Posterior cingulate gyrus (tissue), 11 donors: ENCODE data around the gene ZNF746.

ENCODE experiments used
- DNase-seq, 10 donors: peaks; one replicate each; pipeline versions ENCODE4 v3.0.0 to v3.0.0-alpha.2; 2020 to 2021; ENCODE audit warnings: mixed read lengths in 3 of 10
- intact Hi-C: fragments of 100-400 bp; cut with DNase I; formaldehyde crosslinking; loops from one replicate; pipeline ENCODE4 v1.15.1; 2023

Gene ZNF746

DNA sequence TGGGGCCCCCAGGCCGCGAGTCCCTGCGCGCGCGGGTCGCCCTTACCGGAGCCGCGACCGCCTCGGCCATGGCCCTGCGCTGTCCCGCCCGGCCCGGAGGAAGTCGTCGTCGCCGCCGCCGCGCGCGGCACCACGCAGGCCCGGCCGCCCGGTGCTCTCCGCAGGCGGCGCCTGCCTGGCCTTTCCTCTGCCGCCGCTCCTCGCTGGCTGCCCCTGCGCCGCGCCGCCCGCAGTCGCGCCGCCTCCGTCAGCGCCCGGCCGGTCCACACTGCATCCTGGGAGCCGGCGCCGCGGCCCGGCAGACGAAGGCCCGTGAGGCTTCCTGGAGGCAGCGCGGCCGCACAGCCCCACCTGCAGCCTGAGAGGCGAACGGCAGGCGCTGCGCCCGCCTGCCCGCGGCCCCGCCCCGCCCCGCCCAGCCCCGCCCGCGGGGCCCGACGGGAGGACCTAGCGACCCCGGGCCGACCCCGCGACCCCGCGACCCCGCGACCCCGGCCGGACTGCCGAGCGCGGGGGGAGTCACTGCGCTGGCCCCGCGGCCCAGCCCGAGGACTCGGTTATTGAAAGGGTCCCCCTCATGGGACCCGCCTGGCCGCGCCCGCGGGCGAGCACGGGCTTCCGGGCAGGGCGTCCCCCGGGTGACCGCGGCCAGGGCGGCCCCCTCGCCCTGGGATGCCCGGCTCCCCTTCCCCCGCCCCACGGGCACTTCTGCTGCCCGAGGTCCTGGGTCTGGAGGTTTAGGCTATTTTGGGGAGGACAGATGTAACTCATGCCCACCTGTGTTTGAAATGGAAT, at the start of gene ZNF746:
Gene ZNF746 (minus strand): TSS at position 343 of the 795 bp plus-strand sequence. CDS start 273 bp downstream, at position 70.
- peak; percentile 52 to 97 (median 80) for DNase-seq
- intact Hi-C loops = loop anchor here (5.0 to 10.0 kb wide), 3 partner anchors 35 to 233 kb away; partner anchors contain the start of genes ZNF777 and ZNF783

DNA sequence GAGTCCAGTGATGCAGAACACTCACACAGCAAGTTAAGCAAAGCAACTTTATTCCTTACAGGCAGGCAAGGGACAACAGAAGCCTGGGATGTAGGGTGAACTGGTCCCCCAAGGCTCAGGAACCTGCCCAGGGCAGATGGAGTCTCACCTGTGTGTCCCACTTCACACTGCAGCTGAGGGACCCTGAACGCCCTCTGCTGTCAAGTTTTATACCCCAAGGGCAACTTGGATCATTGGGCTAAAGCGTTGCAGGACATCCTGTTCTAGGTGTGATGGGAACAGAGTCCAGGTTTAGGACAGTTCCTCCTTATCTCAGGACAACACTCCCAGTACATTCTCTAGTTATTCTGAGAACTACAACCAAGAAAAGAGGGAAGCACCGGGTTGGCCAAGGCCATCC, 49.5 kb upstream of the ZNF746 start:
- intact Hi-C loops = no loop called here

DNA sequence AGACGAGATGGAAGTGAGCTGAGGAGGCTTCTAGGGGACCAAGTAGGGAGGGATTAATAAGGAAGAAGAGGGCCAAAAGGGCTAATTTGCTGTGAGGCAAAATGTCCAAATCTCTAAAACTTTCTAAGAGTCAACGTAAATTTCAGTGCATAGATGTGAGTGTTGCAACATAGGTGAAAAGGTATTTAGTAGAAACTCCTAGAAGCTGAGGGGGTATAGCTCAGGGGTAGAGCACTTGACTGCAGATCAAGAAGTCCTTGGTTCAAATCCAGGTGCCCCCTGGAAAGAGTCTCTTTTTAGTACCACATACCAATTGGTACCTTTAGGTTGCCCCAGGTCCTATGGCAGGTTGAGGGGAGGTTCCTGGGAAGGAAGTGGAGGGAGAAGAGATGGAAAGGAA, 48.7 kb upstream of the ZNF746 start:
- intact Hi-C loops = no loop called here

More for the DNA sequence above, 49.5 kb upstream of the ZNF746 start:
- no peak for DNase-seq

DNA sequence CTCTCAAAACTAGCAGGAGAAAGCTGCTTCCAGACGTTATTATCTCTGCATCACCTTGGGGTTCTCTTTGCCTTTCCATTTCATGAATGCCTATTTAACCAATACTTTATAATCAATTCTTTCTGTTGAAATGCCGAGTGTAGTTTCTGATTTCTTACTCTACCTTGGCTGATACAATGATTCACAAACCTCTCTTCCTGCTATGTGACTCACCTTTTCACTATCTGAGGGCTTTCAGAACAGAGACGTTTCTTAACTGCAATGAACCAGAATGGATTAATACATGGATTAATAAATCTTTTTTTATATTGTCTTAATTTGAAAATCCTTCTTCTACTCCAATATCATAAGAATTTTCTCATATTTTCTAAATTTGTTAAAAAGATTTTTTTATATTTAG, 46.4 kb upstream of the ZNF746 start:
- DNase-seq = no peak
- intact Hi-C loops = no loop called here

More for the DNA sequence above, 48.7 kb upstream of the ZNF746 start:
- DNase-seq = no peak

DNA sequence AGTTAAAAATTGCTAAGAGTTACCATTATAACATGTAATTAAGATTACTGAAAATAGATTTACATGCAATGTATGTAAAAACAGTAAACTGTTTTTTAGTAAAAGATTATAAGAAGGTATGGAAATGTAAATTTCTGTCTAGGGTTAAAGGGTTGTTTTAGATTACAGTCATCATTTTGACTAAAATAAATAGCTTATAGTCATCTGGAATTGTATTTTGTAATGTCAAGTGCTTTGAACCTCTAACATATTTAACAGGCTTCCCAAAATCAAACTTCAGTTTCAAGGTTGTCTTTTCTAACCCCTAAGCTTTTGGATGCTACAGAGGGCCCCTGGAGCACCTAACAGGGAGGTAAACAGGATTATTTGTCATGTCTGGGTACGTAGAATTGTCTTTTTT, 35.0 kb upstream of the ZNF746 start:
- no peak for DNase-seq
- intact Hi-C loops = no loop called here

DNA sequence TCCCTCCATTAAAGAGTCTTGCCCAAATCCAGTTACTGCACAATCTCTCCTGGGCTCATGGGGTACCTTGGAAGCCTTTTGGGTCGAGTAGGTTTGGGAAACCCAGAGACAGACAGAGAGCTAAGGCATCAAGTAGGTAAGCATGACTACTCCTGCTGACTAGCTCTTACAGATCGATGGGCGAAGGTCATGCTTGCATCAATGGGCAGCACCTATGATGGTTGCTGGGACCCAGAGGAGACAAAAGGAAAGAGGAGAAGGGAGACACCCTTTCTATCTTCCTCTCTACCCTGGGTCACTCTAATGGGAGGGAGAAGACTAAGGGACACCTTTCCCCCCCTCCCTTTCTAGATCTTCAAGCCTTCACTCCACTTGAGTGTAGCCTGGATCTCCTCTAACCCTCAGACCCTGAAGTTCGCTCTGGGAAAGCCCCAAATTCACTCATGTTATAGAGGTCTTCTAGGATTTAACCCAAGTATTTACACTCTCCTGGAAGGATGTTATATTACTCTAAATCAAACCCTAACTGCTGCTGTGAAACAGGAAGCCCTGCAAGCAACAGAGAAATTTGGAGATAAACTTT, 31.6 kb upstream of the ZNF746 start:
- DNase-seq = no peak
- intact Hi-C loops = no loop called here

DNA sequence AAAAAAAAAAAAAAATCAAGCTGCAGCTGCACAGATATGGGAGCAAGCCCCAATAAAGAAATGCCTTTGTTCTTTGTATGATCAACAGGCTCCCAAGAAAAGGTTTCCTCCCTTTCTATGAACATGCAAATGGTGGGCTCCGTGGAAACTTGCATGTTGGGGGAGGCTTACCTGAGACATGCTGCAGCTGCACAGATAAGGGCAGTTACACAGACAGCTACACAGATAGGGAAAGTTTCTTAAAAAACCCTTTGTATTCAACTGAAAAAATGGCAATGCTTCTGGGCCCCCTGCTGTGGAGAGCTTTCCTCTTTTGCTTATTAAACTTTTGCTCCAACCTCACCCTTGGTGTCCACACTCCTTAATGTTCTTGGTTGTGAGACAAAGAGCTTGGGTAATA, 29.8 kb upstream of the ZNF746 start:
- intact Hi-C loops = no loop called here
- DNase-seq = no peak

DNA sequence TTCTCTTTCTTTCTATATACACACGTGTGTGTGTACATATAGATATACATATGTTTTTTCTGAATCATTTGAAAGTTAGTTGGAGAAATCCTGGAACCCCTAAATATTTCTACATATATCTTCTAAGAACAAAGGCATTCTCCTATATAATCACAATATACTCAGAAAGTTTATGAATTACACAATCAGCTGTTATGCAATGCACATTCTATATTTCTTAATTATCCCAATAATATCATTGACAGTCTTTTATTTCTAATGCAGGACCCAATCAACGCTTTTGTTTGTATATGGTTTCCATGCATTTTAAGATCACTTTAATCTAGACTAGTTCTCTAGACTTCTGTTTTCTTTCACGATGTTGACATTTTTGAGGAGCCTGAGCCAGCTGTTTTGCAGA, 27.7 kb upstream of the ZNF746 start:
- no peak for DNase-seq
- intact Hi-C loops = no loop called here

DNA sequence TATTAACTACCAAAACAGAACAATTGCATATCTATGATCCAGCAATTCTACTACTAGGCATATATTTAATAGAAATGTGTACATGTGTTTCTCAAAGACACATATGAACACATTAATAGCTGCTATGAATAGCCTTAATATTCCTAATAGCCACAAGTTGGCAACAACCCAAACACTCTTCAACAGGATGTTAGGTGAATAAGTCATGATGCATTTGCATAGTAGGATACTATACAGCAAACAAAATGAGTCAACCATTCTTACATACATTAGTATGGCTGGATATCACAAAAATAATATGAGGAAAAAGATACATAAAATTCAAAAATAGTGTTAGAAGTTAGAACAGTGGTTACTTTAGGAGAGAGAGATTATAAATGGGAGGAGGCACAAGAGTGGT, 26.8 kb upstream of the ZNF746 start:
- no peak for DNase-seq
- intact Hi-C loops = no loop called here

DNA sequence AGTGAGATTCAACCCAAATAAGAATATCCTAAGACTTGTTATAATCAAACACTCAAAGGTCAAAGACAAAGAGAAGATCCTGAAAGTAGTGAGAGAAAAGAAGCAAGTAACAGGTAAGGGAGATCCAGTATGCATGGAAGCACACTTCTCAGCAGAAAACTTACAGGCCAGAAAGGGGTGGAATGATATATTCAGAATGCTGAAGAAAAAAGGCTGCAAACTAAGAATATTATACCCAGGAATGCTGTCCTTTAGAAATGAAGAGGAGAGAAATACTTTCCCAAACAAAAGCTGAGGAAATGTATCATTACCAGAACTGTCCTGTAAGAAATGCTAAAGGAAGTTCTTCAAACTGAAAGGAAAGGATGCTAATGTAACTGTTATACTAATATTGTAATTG, 12.6 kb upstream of the ZNF746 start:
- intact Hi-C loops = no loop called here
- no peak for DNase-seq

DNA sequence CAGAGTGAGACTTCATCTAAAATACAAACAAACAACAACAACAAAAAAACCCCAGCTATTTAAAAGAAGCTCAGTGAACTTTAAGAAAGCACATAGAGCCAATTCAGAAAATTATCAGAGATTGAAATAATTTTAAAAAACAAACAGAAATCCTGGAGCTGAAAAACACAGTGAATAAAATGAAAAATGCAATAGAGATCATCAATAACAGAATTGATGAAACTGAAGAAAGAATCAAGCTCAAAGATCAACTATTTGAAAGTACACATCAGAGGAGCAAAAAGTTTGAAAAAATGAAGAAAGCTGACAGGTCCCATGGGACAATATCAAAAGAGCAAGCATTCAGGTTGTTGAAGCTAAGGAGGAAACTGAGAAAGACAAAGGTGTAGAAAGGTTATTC, 12.2 kb upstream of the ZNF746 start:
- no peak for DNase-seq
- intact Hi-C loops = no loop called here

DNA sequence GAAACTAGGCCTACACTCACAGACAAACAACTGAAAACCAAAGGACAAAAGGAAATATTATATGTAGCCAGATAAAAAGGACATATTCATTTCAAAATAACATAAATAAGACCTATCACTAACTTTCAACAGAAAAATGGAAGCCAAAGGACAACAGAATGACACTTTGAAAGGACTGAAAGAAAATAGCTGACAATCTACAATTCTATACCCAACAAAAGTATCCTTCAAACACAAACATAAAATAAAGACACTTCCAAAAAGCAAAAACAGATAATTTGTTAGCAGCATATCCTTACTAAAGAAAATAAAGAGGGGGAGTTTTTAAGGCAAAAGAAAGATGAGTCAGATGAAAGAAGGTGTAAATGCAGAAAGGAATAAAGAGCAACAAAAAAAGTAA, 7.9 kb upstream of the ZNF746 start:
- intact Hi-C loops = no loop called here
- DNase-seq = no peak

DNA sequence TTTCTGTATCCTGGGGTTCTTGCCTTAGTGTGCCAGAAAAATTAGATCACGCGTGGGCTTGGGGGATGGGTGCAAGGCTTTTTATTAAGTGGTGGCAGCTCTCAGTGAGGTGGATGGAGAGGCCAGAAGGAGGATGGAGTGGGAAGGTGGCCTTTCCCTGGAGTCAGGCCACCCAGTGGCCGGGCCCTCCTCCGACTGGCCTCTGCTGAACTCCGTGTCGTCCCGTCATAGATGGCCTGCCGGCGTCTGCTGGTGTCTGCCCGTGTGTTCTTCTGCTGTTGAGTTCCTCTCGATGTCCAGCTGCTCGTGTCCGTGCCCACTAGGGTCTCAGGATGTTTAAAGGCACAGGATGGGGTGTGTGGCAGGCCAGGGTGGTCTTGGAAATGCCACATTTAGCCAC, 4.0 kb upstream of the ZNF746 start:
- no peak for DNase-seq
- intact Hi-C loops = no loop called here

DNA sequence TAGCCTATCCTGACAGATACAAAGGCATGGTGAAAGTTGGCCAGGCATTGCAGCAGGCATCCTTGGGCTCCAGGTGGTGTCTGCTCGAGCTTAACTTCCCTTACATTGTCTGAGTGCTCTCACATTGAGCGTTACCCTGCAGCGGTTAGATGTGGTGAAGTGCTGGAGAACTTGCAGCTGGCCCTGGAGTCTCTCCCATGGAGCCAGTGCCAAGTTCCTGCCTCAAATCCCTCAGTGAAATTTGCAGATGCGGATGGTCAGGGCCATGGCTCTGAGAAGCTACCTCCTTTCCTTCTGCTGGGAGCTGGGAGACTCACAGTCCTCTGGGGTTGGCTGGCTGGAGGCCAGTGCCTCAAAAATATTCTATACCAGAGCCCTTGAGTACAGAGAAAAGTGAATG, 3.3 kb upstream of the ZNF746 start:
- intact Hi-C loops = no loop called here
- no peak for DNase-seq

DNA sequence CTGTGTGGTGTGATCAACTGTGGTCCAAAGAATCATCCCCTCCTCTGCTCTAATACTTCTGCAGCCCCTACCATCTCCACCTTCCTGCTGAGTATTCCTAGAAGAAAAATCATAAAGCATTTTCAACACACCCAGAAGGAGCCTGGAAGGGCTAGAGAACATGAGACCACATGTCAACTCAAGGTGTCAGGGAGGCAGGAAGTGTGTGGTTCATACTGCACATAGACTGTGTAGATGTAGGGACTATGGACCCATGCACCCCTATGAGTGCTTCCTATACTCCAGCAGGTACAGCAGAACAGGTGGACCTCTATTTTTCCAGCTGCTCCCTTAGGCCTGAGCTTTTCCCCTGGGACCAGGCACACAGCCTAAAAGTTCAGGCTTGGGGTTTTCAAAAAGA, 2.6 kb upstream of the ZNF746 start:
- DNase-seq = no peak
- intact Hi-C loops = no loop called here

DNA sequence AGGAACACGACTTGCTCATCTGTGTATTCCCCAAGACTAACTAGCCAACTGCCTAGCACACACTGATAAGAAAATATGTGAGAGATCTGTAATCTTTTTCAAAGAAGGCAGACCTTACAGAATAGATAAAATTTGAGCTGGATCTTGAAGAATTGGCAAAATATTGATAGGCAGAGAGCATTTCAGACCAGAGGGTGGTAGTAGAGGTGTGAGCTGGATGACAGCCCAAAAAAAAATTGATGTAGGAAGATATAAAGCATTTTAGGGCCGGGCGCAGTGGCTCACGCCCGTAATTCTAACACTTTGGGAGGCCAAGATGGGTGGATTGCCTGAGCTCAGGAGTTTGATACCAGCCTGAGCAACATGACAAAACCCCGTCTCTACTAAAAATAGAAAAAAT, 1.2 kb upstream of the ZNF746 start:
- DNase-seq = no peak
- intact Hi-C loops = loop anchor here (5.0 to 10.0 kb wide), 3 partner anchors 37 to 234 kb away; partner anchors contain the start of genes ZNF777 and ZNF783

DNA sequence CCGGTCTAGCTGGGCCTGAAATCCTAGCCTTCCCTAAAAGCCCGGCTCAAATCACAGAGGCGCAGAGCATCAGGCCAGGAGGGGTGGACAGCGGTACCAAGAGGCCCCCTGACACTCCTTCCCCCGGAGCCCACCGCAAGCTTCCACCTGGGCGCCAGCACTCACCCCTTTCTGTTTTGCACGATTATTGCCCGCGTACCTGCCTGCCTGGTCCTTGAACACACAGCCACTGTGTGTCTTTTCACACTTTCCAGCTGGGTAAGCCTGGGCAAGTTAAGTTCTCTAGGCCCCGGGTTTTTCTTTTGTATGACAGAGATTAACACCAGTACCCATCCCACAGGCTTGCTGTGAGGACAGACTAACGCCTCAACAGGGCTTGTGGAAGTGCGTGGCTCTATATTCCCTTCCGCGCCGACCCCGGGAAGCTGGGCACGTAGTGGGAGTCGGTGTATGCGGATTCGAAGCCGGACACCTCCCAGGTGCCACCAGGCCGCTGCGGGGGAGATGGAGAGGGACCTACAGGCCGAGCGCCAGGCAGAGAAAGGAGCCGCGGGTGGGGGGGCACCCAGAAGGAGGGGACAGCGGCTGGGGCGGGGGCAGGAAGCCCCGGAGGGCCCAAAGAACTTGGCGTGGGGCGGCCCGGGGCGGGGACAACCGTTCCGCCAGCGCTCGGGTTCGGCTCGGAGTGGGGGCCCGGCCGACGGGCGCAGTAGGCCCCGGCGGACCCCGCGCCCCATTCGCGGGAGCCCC, 792 bp downstream of the ZNF746 start:
- peak in 5 of 10 donors; percentile 22 to 81 (median 44) for DNase-seq
- intact Hi-C loops = loop anchor here (5.0 to 10.0 kb wide), 3 partner anchors 35 to 232 kb away; partner anchors contain the start of genes ZNF777 and ZNF783

DNA sequence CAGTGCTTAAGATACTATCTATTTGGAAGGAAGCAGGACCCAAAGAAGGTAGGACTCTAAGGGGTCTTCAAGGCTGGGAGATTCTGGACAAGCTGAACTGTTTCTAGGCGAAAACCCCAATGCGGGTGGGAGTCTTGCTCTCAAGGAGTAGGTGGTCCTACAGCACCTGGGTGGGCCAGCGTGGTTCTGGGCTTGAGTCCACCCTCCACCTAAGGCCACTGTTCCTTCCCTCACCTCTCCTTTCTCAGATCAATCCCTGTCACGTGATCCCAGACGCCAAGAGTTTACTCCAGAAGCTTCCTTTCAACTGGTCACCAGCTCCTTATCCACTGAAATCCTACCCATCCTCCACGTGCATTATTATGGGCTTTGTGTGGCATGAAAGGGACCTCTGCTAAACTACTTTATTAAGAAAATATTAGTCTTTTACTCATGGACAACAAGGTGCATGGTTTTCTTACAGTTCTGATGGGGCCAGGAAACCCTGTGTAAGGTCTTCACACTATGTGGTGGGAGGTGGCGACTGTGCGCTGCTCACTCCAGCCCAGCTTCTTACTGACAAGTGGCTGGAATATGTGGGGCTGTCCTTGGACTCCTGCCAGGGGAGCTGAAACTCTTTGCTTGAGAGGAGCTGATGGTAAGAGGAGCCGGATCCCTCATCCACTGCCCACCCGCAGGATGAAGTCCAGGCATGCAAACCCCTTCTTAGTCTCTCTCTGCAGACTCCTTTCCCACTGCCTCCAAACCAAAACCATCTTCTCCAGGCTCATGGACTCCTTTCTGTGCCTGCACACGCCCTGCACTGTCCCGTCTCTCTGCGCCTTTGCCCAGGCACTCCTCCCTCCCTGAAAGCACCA, 1.6 kb downstream of the ZNF746 start:
- DNase-seq = peak in 8 of 10 donors; percentile 41 to 91 (median 60)
- intact Hi-C loops = loop anchor here (5.0 to 10.0 kb wide), 3 partner anchors 34 to 231 kb away; partner anchors contain the start of genes ZNF777 and ZNF783

DNA sequence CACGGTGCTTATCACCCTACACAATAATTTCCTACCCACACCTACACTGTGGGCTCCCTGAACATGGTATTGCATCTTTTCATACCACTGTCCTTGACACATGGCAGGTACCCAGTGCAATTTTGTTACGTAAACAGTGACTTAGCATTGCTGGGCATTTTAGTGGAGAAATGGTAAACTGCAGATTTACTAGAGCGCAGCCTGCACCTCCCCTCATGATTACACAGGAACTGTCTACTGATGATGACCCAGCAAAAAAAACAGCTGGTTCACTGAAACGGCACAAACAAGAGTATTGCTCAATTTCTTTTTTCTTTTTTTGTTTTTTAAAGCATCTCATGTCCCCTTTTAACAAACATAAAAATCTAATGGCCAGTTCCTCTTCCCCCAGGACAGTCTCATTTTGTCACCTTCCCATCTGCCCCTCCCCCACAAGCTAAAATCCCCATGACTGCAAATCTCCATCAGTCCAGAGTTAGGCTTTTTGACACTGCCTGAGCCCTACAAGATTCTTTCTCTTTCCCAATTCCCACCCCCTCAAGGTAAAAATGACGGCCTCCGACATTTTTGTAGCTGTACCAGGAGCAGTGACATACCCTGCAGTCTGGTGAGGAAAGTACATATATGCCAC, 2.8 kb downstream of the ZNF746 start:
- intact Hi-C loops = loop anchor here (5.0 to 10.0 kb wide), 3 partner anchors 33 to 230 kb away; partner anchors contain the start of genes ZNF777 and ZNF783
- DNase-seq = no peak
